Activated effector memory CD4-positive, alpha-beta T cell treated with anti-CD3 and anti-CD28 coated beads, Interleukin-2, amount 50 U/mL, for 16 hours (primary cell): ENCODE results near the gene PCLO.
"Not testable (repeated sequence)": the region's sequence is repeated elsewhere in the genome, so short reads cannot be mapped to it uniquely, and the experiment has no call there.

Experiments used
- DNase-seq: peaks from one replicate; pipeline ENCODE4 v3.0.0-alpha.2; 2020

PCLO gene

GRCh38 chr7:82715344-82715743 is 447.3 kb downstream of the PCLO start:
- DNase-seq, result no peak

GRCh38 chr7:82714883-82715282 is 447.8 kb downstream of the PCLO start:
- no peak for DNase-seq

- no peak for DNase-seq
Observed at GRCh38 chr7:82713506-82713905, 449.2 kb downstream of the PCLO start.

- not testable (repeated sequence) for DNase-seq
Observed at GRCh38 chr7:82706344-82706743, 456.3 kb downstream of the PCLO start.

- DNase-seq, result no peak
Observed at GRCh38 chr7:82705517-82706260, 457.0 kb downstream of the PCLO start.

- no peak for DNase-seq
Observed at GRCh38 chr7:82704121-82704520, 458.6 kb downstream of the PCLO start.
